Measurements from ENCODE around the gene FAM177A1.

Gene FAM177A1, protein sequence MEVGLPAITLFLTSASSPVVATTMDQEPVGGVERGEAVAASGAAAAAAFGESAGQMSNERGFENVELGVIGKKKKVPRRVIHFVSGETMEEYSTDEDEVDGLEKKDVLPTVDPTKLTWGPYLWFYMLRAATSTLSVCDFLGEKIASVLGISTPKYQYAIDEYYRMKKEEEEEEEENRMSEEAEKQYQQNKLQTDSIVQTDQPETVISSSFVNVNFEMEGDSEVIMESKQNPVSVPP

DNA sequence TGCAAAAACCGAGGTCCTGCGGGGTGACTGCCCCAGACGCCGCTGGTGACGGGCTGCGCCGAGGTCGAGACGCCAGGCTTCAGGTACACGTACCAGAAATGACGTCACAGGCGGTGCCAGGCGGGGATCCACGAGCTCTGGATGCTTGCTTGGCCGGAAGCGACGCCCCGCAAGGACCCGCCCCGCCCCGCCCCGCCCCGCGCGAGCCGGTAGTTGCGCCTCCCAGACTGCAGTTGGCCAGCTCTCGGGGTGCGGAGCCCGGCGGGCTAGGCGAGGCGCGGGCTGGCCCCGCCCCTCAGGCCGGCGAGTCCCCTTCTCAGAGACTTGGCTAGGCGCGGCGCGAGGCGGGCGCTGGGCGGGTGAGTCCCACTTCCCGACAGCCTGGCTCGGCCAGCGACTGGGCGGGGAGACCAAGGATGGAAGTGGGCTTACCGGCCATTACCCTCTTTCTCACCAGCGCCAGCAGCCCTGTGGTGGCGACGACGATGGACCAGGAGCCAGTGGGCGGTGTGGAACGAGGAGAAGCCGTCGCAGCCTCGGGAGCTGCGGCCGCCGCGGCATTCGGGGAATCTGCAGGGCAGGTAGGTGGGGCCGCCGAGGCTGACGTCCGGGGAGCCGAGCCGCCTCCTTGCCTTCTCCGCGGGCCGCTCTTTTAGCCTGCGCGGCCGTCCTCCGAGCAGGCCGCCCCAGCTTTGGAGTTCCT is at the start of gene FAM177A1:
FAM177A1 (plus strand) TSS at position 225 of the 703 bp plus-strand sequence; CDS start at position 417, 192 bp downstream.
- peak within 1 kb of the TSS; percentile 93 for H3K4me3 ChIP-seq (replicated peaks; ENCODE audit: low read depth, low read length)
- TF ChIP-seq, protein P1, sequence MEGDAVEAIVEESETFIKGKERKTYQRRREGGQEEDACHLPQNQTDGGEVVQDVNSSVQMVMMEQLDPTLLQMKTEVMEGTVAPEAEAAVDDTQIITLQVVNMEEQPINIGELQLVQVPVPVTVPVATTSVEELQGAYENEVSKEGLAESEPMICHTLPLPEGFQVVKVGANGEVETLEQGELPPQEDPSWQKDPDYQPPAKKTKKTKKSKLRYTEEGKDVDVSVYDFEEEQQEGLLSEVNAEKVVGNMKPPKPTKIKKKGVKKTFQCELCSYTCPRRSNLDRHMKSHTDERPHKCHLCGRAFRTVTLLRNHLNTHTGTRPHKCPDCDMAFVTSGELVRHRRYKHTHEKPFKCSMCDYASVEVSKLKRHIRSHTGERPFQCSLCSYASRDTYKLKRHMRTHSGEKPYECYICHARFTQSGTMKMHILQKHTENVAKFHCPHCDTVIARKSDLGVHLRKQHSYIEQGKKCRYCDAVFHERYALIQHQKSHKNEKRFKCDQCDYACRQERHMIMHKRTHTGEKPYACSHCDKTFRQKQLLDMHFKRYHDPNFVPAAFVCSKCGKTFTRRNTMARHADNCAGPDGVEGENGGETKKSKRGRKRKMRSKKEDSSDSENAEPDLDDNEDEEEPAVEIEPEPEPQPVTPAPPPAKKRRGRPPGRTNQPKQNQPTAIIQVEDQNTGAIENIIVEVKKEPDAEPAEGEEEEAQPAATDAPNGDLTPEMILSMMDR (IDR thresholded peaks at IDR 0.05; ENCODE audit: low read depth, low read length, missing control alignments): no peak
- peak; percentile 67 for DNase-seq (ENCODE audit: extremely low read depth, low read depth)

DNA sequence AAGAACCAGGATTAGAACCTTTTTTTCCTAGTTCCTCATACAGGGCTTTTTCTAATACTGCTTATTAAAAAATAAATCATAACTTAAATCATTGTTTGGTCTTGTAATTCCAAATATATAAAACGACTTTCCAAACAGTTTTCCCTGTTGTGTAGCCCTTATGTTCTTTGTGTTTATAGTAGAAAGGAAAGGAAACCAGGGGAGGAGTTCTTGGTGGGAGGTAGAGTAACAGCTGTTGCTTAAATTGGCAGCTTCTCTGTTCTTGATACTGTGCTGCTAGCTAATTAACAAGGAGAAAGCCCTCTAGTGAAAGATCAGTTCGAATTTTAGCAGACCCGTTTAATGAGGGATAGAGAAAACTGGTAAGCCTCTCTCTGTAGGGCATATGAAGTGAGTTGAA is 48.3 kb upstream of the FAM177A1 start:
- TF ChIP-seq, protein P1 (IDR thresholded peaks at IDR 0.05; ENCODE audit: low read depth, low read length, missing control alignments): no peak
- DNase-seq (ENCODE audit: extremely low read depth, low read depth): no peak
- H3K4me3 ChIP-seq (replicated peaks; ENCODE audit: low read depth, low read length): no peak overlapping the region

DNA sequence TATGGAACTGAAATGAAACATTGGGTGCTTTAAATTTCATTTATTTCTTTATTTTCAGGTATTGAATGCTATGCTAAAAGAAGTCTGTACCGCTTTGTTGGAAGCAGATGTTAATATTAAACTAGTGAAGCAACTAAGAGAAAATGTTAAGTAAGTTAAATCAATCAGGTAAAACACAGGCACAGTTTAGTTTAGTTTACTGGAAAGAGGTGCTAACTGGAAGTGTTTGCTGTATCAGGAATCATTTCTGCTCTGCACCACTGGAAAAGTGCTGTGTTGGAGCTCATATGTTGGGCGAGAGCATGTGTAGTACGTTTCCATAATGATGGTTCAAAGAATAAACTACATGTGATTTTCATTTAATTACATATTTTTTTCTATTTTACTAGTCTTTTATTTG is 46.6 kb upstream of the FAM177A1 start:
- no peak for DNase-seq (ENCODE audit: extremely low read depth, low read depth)
- TF ChIP-seq, protein P1 (IDR thresholded peaks at IDR 0.05; ENCODE audit: low read depth, low read length, missing control alignments): no peak
- H3K4me3 ChIP-seq (replicated peaks; ENCODE audit: low read depth, low read length): no peak overlapping the region

DNA sequence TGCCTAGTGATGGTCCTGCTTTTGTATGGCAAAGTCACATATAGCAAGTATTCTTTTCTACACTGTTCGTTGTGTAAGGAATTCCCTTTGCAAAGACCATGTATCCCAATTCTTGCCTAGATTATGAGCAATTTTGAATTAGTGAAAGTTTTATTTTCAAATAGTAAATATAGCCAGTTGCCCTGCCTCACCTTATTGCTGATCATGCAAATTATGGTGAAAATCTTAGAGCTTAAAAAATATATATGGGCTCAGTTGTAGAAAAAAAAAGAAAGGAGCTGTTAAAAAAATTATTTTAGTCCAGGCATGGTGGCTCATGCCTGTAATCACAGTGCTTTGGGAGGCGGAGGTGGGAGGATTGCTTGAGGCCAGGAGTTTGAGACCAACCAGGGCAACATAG is 44.5 kb upstream of the FAM177A1 start:
- TF ChIP-seq, protein P1 (IDR thresholded peaks at IDR 0.05; ENCODE audit: low read depth, low read length, missing control alignments): no peak
- H3K4me3 ChIP-seq (replicated peaks; ENCODE audit: low read depth, low read length): no peak overlapping the region
- no peak for DNase-seq (ENCODE audit: extremely low read depth, low read depth)

DNA sequence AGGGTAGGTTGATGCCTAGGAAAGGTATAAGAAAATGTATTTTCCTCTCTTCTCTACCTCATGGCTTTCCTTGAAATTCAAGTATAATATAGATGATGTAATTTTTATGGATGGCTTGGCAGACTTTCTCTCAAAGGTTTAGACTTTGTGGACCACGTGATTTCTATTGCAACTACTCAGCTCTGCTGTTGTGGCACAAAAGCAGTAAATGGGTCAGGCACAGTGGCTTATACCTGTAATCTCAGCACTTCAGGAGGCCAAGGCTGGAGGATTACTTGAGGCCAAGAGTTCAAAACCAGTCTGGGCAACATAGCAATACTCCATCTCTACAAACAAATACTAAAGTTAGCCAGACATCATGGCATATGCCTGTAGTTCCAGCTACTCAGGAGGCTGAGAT is 41.2 kb upstream of the FAM177A1 start:
- H3K4me3 ChIP-seq (replicated peaks; ENCODE audit: low read depth, low read length): no peak overlapping the region
- TF ChIP-seq, protein P1 (IDR thresholded peaks at IDR 0.05; ENCODE audit: low read depth, low read length, missing control alignments): no peak

DNA sequence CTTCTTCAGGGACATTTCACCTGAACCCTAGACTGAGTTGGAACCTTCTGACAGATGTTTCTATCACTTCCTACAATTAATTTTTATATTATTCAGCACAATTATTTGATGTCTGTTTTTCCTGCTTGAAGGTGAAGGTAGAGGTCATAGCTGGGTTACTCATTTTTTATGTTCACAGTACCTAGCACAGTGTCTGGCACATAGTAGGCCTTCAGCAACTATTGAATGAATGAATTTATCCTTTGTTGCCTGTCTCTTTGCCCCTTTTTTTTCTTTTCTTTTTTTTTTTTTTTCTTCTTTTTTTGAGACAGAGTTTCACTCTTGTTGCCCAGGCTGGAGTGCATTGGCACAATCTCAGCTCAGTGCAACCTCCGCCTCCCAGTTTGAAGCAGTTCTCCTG is 29.5 kb upstream of the FAM177A1 start:
- TF ChIP-seq, protein P1 (IDR thresholded peaks at IDR 0.05; ENCODE audit: low read depth, low read length, missing control alignments): no peak

More for the DNA sequence above, 41.2 kb upstream of the FAM177A1 start:
- DNase-seq (ENCODE audit: extremely low read depth, low read depth): no peak

More for the DNA sequence above, 29.5 kb upstream of the FAM177A1 start:
- DNase-seq (ENCODE audit: extremely low read depth, low read depth): no peak
- no peak overlapping the region for H3K4me3 ChIP-seq (replicated peaks; ENCODE audit: low read depth, low read length)
